GM18508 (cell line): ENCODE results near the gene NGF.

Experiments
- ATAC-seq: cut with Tn5 transposase; IDR thresholded peaks from one replicate; pipeline ENCODE4 v1.9.1; 2021; ENCODE audit warnings: moderate number of reproducible peaks; ENCODE audit not compliant: insufficient read depth, unreplicated experiment

The NGF gene

DNA sequence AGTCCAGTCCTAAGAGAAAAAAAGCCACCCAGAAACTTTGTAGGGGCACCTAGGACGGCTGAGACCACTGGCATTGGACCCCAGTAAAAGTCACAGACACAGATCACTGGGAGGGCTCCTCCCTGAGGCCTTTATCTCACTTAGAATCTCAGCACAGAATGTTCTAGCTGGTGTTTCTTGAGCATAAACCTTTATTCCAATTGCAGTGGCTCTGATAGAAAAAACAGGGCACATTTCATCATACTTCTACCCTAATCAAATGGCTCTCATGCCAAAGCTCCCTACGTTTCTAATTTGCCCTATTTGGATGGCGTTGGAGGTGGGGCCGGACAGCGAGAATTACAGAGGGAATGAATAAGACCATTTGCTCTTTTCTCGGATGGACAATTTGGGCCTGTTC is 53.8 kb downstream of the NGF start:
- no peak for ATAC-seq

DNA sequence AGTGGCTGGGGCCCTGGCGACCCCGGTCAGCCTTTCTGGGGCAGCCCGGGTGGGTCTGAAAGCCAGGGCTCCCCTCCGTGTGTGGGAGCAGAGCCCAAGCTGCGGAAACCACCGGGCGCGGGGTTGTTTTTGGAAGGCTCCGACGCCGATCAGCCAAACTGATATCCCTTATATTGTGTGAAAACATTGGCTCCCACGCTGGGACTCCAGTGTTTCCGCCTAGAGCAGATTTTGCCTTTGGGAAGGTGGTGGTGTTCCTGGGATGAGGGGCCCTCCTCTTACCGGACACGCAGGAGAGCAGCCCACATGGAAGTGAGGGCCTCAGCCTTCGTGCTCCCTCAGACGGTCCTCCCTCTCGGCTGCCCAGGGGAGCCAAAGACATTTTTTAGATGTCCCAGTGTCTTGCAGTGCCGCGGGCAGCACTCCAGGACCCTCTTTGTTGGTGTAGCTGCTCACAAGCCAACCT is 54.3 kb downstream of the NGF start:
- ATAC-seq: no peak

DNA sequence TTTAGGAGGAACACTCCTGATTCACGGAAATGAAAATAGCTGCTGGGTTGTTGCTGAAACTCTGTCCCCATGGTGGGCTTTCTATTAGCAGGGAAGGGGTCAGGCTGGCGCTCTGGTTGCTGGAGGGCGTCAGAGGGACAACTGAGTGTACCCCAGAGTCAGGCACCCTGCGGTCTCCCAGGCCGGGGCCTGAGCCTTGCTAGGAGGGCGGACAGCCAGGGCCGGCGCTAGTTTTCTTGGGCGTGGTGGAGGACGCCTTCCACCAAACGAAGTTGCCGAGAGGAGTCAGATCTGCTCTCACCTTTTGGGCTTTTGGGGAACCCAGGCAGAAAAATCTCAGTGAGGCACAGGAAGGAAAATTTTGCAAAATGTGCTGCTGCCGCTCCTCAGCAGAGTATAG is 54.8 kb downstream of the NGF start:
- ATAC-seq: no peak

DNA sequence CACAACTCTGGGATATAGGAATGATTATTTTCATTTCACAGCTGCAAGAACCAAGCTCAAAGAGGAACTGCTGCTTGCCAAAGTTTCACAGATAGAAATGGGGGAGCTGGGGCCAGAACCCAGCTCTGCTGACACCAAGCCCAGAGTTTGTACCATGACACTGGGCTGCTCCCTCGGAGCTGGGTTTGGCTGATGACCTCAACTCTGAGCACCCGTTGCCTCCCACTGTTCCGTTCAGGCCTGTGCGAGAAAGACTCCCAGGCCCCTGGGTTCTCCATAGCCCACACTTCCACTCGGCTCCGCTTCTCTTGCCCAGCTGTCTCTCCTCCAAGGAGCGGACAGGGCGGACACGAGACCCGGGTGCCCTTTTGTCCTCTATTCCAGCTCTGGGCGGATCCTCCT is 55.2 kb downstream of the NGF start:
- no peak for ATAC-seq

DNA sequence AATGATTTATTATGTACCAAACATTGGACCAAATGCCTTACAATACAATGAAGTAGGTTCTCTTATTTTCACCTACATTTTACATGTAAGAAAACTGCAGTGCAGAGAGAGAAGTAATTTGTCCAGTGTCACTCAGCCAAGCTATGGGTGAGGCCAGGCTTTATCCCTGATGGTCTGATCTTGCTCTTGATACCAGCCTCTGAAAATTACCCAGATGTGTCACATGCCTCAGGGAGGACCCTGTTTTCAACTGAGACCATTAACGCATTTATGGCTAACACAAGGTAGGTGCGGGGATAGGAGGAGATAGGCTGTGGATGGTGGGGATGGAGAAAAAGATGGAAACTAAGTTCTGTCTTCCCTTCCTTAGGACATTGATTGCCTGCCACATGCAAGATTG is 56.9 kb downstream of the NGF start:
- ATAC-seq: no peak

DNA sequence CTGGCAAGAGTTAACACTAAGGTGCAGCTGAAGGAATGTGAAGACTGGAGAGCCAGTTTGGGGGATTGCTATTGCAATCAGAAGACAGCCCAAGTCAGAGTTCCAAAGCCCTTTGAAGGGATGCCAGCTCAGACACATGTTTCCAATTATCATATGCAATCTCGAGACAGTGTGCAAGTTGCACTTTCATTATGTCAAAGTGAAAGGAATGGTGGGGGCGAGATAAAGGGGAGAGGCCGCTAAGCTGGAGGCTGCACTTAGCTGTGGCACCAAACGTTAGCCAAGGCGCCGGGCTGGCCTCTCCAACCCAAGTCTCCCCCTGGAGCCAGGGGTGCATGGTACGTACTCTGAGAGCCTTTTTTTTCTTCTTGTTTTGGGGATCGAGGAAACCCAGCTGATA is 58.0 kb downstream of the NGF start:
- no peak for ATAC-seq

DNA sequence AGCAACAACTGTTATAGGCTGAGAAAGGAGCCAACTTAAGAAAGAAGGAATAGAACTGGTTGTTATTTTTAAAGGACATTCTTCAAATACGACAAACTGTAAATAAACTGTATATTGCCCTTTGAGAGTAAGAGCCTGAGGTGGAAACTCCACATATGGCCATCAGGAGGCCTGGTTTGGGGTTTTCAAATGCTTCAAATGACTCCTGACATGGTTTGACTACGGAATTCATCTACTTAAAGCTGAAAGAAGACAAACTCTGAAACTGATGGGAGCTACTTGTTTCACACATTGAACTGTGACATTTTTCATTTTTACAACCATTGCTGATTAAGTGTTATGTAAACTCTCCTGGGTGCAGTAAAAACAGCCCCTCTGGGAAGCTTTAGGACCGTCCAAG is 59.8 kb downstream of the NGF start:
- ATAC-seq: no peak

DNA sequence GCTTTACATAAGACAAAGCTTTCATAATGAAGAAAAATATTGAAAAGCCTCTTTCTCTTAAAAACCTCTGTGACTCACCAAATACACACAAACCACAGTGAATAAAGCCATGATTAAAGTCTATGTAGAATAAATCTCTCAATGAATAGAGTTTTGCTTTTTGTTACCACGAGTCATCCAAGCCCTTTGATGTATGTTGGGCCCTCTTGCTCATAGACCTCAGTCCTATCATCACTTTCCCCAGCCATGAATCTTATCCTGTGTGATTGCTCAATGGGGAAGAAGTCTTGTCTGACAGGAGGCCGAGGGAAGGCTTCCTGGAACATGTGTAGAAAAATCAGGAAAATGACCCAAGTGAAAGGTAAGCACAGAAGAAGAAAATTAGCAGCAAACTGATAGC is 60.8 kb downstream of the NGF start:
- ATAC-seq: no peak

DNA sequence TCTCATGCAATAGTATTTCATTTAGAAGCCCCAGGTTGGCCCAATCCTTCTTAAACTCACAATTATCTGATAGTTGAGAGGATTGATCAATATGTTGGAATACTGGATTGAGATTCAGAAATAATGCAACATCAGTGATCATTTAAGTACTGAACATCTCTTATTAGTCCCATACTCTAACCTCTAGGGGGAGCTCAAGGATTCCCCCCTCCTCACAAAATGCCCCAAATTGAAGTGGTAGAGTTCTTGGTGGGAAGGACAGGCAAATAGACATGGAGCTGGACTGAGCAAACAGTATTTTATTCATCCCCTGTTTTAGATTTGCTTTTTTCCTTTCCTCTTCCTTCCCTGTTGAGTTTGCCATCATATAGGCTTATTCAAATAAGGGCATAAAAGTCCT is 62.8 kb downstream of the NGF start:
- no peak for ATAC-seq

DNA sequence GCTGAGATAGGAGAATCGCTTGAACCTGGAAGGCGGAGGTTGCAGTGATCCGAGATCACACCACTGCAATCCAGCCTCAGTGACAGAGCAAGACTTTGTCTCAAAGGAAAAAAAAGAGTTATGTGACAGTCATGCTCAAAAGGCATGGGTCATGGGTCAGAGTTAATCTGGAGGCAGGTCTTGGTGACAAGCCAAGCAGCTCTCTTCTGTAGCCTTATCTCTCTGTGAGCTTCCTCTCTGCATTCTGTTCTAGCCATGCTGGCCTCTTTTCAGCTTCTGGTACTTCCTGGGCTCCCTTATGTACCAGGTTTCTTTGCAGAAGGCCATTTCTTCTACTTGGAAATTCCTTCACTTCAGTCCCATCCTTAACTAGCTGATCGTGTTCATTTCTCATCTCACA is 63.6 kb downstream of the NGF start:
- no peak for ATAC-seq

DNA sequence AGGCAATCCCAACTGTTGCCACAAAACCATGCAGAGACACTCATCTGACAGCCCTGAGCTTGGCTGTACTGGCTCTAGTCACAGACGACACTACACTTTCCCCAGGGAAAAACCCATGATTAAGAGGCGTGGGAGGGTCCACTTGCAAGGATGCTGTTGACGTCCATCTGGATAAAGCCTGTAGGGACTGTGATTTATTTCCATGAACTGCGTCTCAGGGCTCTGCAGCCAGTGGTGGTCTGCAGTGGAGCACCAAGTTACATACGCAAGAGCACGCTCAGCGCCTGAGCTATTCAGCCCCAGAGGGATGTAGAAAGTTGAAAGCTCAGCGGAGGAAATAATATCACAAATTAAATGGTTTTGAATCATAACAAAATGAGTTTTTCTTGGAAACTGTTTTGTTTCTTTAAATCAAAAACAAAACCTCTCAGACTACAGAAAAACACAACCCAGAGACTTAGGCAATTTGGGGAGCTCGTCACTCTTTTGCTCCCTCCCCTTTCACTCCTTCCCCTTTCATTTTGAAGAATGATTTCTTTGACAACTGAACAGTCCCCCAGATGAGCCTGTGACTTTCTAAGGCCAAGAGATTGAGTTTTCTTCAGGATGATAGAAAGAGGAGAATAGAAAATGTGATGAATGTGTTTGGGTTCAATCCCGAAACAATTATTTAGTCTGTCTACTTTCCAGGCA is 71.2 kb downstream of the NGF start:
- no peak for ATAC-seq

DNA sequence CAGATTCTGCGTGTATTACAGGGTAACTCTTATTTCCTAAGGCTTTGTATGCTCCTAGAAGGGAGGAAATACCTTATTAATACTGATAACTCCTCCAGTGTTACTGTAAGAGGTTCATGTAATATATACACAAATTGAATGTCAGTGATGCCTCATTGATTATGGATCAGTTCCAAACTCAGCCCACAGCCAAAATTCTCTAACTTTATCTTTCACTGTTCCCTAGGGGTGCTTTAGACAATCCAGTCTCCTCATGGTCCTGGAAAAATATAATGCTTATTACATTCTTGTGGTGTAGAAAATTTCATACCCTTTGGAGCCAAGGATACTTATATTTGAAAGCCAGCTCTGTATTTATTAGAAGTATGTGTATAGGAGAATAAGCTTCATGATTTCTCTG is 73.0 kb downstream of the NGF start:
- no peak for ATAC-seq

DNA sequence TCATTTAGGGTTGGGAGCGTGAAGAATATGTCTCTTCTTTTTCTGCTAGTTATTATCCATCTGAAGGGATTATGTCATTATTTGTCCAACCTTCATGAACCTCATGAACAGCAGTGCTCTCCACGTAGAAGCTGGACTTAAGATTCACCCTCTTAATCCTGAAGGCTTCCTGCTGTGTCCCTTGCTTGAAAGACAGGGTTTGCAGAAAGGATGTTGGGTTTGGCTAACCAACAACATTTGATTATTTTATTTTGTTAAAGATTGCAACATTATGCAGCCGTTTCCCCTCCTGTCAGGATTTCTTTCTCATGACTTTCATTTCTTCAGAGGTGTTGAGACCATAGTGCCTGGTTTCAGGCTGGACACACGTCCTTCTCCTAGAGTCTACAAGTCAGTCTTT is 75.2 kb downstream of the NGF start:
- no peak for ATAC-seq

DNA sequence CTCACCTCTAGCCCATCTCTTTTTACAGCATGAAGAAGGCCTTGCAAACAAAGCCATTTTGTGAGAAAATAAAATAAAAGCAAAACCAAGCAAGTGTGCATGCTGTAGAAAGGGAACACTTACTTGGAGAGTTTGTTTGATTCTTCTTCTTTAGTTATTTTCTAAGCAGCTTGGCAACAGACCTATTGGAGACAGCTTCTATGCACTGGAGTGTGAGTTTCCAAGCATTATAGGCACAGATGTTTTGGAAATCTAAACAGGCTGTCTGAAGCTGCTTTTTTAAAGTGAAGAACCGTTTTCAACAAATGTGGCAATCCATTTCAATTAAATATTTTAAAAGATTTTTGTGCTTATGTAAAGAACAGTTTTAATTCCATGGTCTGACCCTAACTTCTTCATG is 76.6 kb downstream of the NGF start:
- no peak for ATAC-seq

DNA sequence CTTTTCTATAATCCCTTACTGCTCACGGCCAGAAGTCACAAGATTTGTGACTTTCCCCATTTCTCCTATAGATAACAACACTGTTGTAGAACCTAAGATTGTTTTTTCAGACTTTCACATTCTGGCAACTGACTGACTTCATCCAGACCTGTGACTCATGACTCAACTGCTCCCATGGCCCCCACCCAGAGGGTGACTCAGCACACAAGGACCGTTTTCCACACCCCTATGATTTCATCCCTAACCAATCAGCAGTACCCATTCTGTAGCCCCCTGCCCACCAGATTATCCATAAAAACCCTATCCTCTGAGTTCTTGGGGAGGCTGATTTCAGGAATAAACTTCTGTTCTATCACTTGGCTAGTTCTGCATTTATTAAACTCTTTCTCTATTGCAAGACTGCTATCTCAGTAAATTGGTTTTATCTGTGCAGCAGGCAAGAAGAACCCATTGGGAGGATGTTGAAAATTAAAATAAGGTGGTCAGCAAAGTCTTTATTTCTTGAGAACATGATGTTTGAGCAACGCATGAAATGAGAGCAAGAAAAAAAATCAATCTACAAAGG is 79.7 kb downstream of the NGF start:
- ATAC-seq: no peak

DNA sequence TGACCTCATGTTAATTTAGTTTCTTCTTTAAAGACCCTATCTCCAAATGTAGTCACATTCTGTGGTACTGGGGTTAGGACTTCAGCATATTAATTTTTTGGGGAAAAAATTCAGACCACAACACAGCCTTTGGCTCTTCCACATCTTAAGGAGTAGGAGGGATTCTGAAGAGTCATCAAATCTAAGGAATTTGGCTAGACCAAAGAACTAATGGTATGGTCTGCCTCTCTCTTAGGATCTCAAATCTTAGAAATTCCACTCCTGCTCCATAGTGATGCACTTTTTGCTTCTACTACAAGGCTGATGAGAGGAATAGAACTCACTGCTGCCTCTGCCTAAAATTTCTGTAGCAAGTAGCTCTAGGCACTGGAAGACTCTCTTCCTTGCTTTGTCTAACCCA is 80.5 kb downstream of the NGF start:
- ATAC-seq: no peak

DNA sequence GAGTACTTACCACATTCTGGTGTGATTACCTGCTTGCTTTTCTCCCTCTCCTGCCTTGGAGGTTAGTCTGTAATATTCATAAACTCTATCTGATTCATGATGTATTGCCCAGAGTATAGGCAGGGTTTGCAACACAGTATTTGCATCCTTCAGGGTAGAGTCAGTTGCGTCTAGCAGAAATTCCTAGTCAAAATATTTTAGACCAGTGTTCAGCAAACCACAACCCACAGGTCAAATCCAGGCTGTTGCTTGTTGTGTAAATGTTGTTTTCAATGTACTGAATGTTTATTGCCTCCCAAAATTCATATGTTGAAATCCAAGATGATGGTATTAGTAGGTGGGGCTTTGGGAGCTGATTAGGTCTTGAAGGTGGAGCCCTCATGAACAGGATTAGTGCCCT is 82.9 kb downstream of the NGF start:
- no peak for ATAC-seq

DNA sequence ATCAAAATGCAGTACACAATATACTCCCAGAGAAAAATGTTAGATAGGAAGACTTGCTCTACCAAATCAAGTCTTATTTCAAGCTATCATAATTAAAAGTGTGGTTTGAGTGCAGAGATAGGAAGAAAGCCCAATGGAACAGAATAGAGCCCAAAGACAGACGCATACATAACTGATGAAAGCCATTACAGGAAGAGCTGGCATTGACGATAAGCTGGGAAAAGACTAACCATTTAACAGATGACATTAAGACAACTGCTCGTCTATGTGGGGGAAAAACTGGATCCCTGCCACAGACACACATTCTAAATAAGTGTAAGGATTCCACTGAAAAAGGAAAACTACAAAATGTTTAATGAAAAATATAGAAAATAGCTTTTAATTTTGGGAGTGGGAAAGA is 85.5 kb downstream of the NGF start:
- ATAC-seq: no peak

DNA sequence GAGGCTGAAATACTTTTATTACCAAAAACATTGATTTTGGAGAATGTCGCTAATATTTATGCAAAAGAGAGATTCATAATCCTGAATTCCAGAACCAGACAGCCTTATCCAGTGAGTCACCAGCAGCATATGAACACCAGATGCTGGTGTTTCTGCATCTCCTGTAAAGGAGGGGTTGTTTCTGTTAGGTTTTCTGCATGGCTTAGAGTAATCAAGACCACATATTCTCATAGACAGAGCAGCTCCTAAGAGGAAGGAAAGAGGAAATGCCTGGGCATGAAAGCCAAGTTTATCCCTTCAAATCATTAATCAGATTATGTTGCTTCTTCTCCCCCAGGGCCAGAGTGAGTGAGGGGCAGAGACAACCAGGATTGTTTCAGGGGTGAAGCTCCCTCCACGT is 86.2 kb downstream of the NGF start:
- ATAC-seq: no peak

DNA sequence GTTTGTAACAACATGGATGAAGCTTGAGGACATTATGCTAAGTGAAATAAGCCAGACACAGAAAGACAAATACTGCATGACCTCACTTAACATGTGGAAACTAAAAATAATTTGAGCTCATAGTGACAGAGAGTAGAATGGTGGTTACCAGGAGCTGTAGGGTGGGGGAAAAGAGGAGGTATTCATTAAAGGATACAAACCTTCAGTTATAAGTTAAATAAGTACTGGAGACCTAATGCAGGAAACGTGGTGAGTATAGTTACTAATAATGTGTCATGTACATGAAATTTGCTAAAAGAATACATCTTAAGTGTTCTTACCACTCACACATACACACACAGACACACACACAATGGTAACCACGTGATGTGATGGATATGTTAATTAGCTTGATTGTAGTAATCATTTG is 86.7 kb downstream of the NGF start:
- no peak for ATAC-seq

DNA sequence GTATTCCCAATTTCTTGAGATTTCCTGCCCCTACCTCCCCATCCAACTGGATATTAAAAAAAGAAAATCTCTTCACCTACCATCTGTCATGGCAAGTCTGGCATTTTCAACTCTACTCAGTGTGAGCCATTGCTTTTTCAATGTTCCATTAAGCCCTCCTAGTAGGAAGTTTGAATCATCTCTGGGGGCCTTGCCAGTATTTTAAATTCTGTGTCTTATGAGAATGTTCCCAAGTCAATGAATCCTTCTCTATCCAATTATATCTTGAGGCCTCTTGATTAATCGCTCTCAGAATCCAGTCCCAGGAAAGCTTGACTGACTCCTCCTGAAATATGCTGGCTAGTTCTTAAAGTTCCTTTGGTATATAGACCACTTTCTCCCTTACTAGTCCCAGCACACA is 91.5 kb downstream of the NGF start:
- no peak for ATAC-seq

DNA sequence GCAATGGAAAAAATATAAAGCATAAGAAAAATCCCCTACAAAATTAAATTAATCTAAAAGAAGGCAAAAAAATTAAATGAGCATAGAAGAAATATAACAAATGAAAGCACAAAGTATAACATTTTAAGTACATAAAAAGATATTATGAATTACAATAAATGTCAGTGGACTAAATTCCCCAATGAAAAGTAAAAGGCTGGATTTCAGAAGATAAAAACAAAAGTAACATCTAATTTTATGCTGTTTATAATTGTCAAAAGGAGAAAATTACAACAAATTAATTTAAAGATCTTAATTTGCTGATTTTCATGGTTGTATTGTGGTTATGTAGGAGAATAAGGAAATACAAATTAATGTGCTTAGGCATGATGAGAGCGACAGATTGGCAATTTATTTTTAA is 92.8 kb downstream of the NGF start:
- ATAC-seq: no peak

DNA sequence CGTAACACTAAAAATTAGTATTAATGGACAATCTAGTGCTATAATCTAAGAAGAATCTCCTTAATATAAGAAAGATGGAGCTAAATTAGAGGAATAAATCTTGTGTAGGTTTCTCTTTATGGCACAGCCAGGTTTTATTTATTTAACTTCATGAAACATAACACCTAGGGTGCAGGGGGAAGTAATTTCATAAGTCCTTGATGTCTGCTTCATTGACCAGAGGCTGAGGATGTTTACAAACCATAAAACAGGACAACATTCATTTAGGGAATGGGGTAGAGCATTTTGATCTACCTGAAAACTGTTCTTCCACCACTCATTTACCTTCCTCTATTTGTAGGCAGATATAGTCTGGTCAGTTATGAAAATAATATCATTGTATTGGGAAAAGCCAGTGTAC is 95.5 kb downstream of the NGF start:
- ATAC-seq: no peak
